CD14-positive monocyte (primary cell): ENCODE results near the gene EPB41L4A. TPM values are rescaled to one million over a fixed set of nuclear protein-coding genes. Genes with fewer than 3 reads are reported as not detected.
"Not testable (repeated sequence)": the region's sequence is repeated elsewhere in the genome, so short reads cannot be mapped to it uniquely, and the experiment has no call there.

Source experiments
- DNase-seq, 3 donors: peaks; one replicate each; pipeline ENCODE4 v3.0.0-alpha.2; 2011 to 2022
- H2AFZ ChIP-seq: 2 replicates; pipeline ENCODE4 v1.6.0; 2012; ENCODE audit warnings: mild to moderate bottlenecking, low read depth, low read length, inconsistent platforms; ENCODE audit not compliant: insufficient read depth, poor library complexity, severe bottlenecking
- H3K27ac ChIP-seq, 2 donors: 1 replicate in 1 of 2; 2 replicates in 1 of 2; pipeline ENCODE4 v1.5.1; 2012 to 2013; ENCODE audit warnings: low read length in 2 of 2, control low read depth in 1 of 2, inconsistent platforms in 1 of 2, low read depth in 1 of 2, mild to moderate bottlenecking in 1 of 2
- H3K27me3 ChIP-seq, 2 donors: one replicate each; pipeline versions ENCODE4 v1.6.0 to v1.6.1; 2011 to 2013; ENCODE audit warnings: low read length in 2 of 2; ENCODE audit not compliant: control insufficient read depth in 2 of 2, insufficient read depth in 2 of 2
- H3K36me3 ChIP-seq, 2 donors: replicated peaks in 1 of 2; 1 replicate in 1 of 2; 2 replicates in 1 of 2; pipeline versions ENCODE4 v1.5.1 to v1.6.1; 2012 to 2013; ENCODE audit warnings: low read length in 2 of 2, control low read depth in 1 of 2, inconsistent platforms in 1 of 2, mild to moderate bottlenecking in 1 of 2; ENCODE audit not compliant: insufficient read depth in 2 of 2, control insufficient read depth in 1 of 2
- H3K4me1 ChIP-seq, 2 donors: 1 replicate in 1 of 2; 2 replicates in 1 of 2; pipeline versions ENCODE4 v1.5.1 to v1.6.1; 2012 to 2013; ENCODE audit warnings: low read length in 2 of 2, control low read depth in 1 of 2, inconsistent platforms in 1 of 2, mild to moderate bottlenecking in 1 of 2, moderate library complexity in 1 of 2; ENCODE audit not compliant: insufficient read depth in 2 of 2, control insufficient read depth in 1 of 2
- H3K4me2 ChIP-seq: replicated peaks from 2 replicates; pipeline ENCODE3; 2012; ENCODE audit warnings: low read length, moderate library complexity, mild to moderate bottlenecking; ENCODE audit not compliant: poor library complexity, severe bottlenecking; ENCODE audit errors: extremely low read depth
- H3K4me3 ChIP-seq, 3 experiments: fragments of 200-600 bp in 1 of 3; sonication (generic) in 1 of 3; replicated peaks in 1 of 3; 1 replicate in 2 of 3; 2 replicates in 1 of 3; pipeline ENCODE4 v1.5.1; 2011 to 2013; ENCODE audit warnings: low read length in 3 of 3, mild to moderate bottlenecking in 3 of 3, control low read depth in 2 of 3, low read depth in 2 of 3, inconsistent platforms in 1 of 3, moderate library complexity in 1 of 3
- H3K79me2 ChIP-seq: 2 replicates; pipeline ENCODE4 v1.6.0; 2012; ENCODE audit warnings: mild to moderate bottlenecking, control low read depth, inconsistent platforms, low read length, moderate library complexity; ENCODE audit not compliant: insufficient read depth
- H3K9ac ChIP-seq: 2 replicates; pipeline ENCODE4 v1.6.0; 2017; ENCODE audit warnings: low read length, mild to moderate bottlenecking; ENCODE audit not compliant: insufficient read depth, poor library complexity, severe bottlenecking
- H3K9me3 ChIP-seq, 2 donors: replicated peaks in 1 of 2; 1 replicate in 1 of 2; 2 replicates in 1 of 2; pipeline versions ENCODE4 v1.5.1 to v1.6.1; 2012 to 2013; ENCODE audit warnings: low read length in 2 of 2, control low read depth in 1 of 2; ENCODE audit not compliant: control insufficient read depth in 1 of 2, insufficient read depth in 1 of 2
- H4K20me1 ChIP-seq: 2 replicates; pipeline ENCODE4 v1.6.0; 2012; ENCODE audit warnings: mild to moderate bottlenecking, low read length, control low read depth, moderate library complexity; ENCODE audit not compliant: insufficient read depth
- H3K27ac Mint-ChIP-seq, 7 donors: one replicate each; pipeline ENCODE4 v1.8.0; 2020; ENCODE audit warnings: mild to moderate bottlenecking in 7 of 7, mixed read lengths in 7 of 7, moderate library complexity in 6 of 7, inconsistent platforms in 2 of 7
- H3K27me3 Mint-ChIP-seq, 3 donors: one replicate each; pipeline ENCODE4 v1.8.0; 2021 to 2022; ENCODE audit warnings: low read depth in 3 of 3, mild to moderate bottlenecking in 3 of 3, mixed read lengths in 3 of 3, moderate library complexity in 3 of 3, inconsistent platforms in 1 of 3
- H3K36me3 Mint-ChIP-seq, 2 donors: one replicate each; pipeline ENCODE4 v1.8.0; 2020; ENCODE audit warnings: mixed read lengths in 2 of 2, inconsistent platforms in 1 of 2, mild to moderate bottlenecking in 1 of 2
- H3K4me1 Mint-ChIP-seq: one replicate; pipeline ENCODE4 v1.8.0; 2020; ENCODE audit warnings: mild to moderate bottlenecking, mixed read lengths
- H3K4me3 Mint-ChIP-seq, 2 donors: one replicate each; pipeline ENCODE4 v1.8.0; 2020; ENCODE audit warnings: mild to moderate bottlenecking in 2 of 2, mixed read lengths in 2 of 2, moderate library complexity in 1 of 2
- H3K9me3 Mint-ChIP-seq, 7 donors: one replicate each; pipeline ENCODE4 v1.8.0; 2020 to 2022; ENCODE audit warnings: mixed read lengths in 7 of 7, mild to moderate bottlenecking in 6 of 7, moderate library complexity in 6 of 7, inconsistent platforms in 2 of 7
- WGBS: methylation state at CpG from one replicate; pipeline ENCODE4 v1.1.5; 2013; ENCODE audit warnings: missing lambda C conversion rate; ENCODE audit not compliant: insufficient coverage; 5-methylcytosine and 5-hydroxymethylcytosine counted together
- intact Hi-C, 2 donors: fragments of 100-400 bp; cut with micrococcal nuclease; formaldehyde crosslinking; loops; one replicate each; pipeline versions ENCODE4 v1.15.0 to v1.15.1; 2023
- polyA plus RNA-seq, 3 donors: library from polyadenylated mRNA; depleted of rRNA in 1 of 3; unstranded in 2 of 3; stranded (reverse) in 1 of 3; fragments of 300-500 nt in 2 of 3; fragments of >200 nt in 1 of 3; fragmentation: Illumina TruSeq in 2 of 3; gene quantifications; 1 replicate in 2 of 3; 2 replicates in 1 of 3; pipeline ENCODE4 v1.2.3, GENCODE V29; 2012 to 2021
- TF ChIP-seq, protein P1 (sequence below): fragments of 200-600 bp; IDR thresholded peaks from one replicate; pipeline ENCODE4 v1.8.0; 2022; ENCODE audit warnings: antibody characterized with exemption, mild to moderate bottlenecking

Gene EPB41L4A
- polyA plus RNA-seq, 3 donors, result 0.01 to 0.05 TPM; not detected in 1

DNA sequence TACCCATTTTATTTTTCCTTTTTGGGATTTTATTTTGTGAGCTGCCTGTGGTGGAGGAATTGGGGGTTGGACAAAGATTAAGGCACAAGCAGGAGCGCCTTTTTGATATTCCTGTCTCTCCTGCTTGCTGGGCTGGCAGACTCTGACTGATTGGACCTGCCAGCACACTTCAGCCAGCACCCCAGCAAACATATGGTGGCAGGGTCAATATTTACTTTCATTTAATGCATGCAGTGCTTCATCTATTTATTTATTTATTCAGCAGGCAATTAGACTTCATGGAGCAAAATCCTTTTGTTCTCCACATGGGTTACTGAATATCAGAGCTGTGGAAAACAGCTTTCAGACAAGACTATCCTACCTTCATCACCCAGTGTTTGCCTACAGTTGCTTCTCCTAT, 48.4 kb upstream of the EPB41L4A start:
- H3K4me3 ChIP-seq, result no peak overlapping the region
- no peak overlapping the region for H3K9ac ChIP-seq
- H3K36me3 Mint-ChIP-seq, result no peaks in the 10 kb centered on the region
- no peaks in the 10 kb centered on the region for H3K79me2 ChIP-seq
- no peak overlapping the region for H3K4me3 Mint-ChIP-seq
- H3K36me3 ChIP-seq, result no peaks in the 10 kb centered on the region
- no peak overlapping the region for H3K27ac Mint-ChIP-seq
- H3K27me3 ChIP-seq, result peaks cover 0 to 3% of the 10 kb centered on the region in 2 donors
- TF ChIP-seq, protein P1, sequence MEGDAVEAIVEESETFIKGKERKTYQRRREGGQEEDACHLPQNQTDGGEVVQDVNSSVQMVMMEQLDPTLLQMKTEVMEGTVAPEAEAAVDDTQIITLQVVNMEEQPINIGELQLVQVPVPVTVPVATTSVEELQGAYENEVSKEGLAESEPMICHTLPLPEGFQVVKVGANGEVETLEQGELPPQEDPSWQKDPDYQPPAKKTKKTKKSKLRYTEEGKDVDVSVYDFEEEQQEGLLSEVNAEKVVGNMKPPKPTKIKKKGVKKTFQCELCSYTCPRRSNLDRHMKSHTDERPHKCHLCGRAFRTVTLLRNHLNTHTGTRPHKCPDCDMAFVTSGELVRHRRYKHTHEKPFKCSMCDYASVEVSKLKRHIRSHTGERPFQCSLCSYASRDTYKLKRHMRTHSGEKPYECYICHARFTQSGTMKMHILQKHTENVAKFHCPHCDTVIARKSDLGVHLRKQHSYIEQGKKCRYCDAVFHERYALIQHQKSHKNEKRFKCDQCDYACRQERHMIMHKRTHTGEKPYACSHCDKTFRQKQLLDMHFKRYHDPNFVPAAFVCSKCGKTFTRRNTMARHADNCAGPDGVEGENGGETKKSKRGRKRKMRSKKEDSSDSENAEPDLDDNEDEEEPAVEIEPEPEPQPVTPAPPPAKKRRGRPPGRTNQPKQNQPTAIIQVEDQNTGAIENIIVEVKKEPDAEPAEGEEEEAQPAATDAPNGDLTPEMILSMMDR, result no peak
- H3K9me3 ChIP-seq, result peaks cover 0 to 3% of the 10 kb centered on the region in 2 donors
- no CpG with 5 or more reads among the region's 1 CpG for WGBS
- H3K27ac ChIP-seq, result no peak overlapping the region
- intact Hi-C loops, result no loop called here
- H3K4me1 ChIP-seq, result no peaks in the 10 kb centered on the region
- H3K4me1 Mint-ChIP-seq, result no peaks in the 10 kb centered on the region
- H2AFZ ChIP-seq, result no peak overlapping the region
- H4K20me1 ChIP-seq, result no peaks in the 10 kb centered on the region
- peaks cover 4 to 18% (median 10%) of the 10 kb centered on the region in 7 donors for H3K9me3 Mint-ChIP-seq
- no peak for DNase-seq
- H3K4me2 ChIP-seq, result no peak overlapping the region
- peaks cover 0 to 4% (median 3%) of the 10 kb centered on the region in 3 donors for H3K27me3 Mint-ChIP-seq

DNA sequence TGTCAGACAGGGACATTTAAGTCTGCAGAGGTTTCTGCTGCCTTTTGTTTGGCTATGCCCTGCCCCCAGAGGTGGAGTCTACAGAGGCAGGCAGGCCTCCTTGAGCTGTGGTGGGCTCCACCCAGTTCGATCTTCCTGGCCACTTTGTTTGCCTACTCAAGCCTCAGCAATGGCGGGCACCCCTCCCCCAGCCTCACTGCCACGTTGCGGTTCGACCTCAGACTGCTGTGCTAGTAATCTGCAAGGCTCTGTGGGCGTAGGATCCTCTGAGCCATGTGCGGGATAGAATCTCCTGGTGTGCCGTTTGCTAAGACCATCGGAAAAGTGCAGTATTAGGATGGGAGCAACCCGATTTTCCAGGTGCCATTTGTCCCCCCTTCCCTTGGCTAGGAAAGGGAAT, 47.2 kb upstream of the EPB41L4A start:
- intact Hi-C loops, H3K27me3 Mint-ChIP-seq: not testable (repeated sequence)

DNA sequence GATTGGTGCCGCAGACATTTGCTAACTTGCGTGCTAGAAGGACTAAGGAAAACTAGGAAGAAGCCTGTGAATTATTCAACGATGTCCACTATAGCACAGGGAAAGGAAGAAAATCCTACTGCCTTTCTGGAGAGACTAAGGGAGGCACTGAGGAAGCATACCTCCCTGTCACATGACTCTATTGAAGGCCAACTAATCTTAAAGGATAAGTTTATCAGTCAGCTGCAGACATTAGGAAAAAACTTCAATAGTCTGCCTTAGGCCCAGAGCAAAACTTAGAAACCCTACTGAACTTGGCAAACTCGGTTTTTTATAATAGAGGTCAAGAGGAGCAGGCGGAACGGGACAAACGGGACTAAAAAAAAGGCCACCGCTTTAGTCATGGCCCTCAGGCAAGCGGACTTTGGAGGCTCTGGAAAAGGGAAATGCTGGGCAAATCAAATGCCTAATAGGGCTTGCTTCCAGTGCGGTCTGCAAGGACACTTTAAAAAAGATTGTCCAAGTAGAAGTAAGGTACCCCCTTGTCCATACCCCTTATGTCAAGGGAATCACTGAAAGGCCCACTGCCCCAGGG, 28.2 kb upstream of the EPB41L4A start:
- peaks cover 2 to 12% (median 9%) of the 10 kb centered on the region in 7 donors for H3K9me3 Mint-ChIP-seq
- H2AFZ ChIP-seq, H3K4me2 ChIP-seq, H3K4me3 ChIP-seq, H3K79me2 ChIP-seq, H3K36me3 ChIP-seq, H3K4me3 Mint-ChIP-seq, H4K20me1 ChIP-seq, H3K36me3 Mint-ChIP-seq, H3K27me3 ChIP-seq, H3K27ac Mint-ChIP-seq, H3K9ac ChIP-seq, H3K27me3 Mint-ChIP-seq, DNase-seq, H3K9me3 ChIP-seq, H3K27ac ChIP-seq, intact Hi-C loops, H3K4me1 Mint-ChIP-seq, H3K4me1 ChIP-seq: not testable (repeated sequence)
- WGBS, result 94% methylated on average over 7 of the region's 10 CpGs

More for the DNA sequence above, 47.2 kb upstream of the EPB41L4A start:
- not testable (repeated sequence) for H3K4me3 Mint-ChIP-seq, H3K4me2 ChIP-seq, H3K9ac ChIP-seq, H3K9me3 ChIP-seq, H3K79me2 ChIP-seq, H3K36me3 Mint-ChIP-seq, H3K27me3 ChIP-seq, H3K4me1 ChIP-seq, H4K20me1 ChIP-seq, DNase-seq, H3K27ac Mint-ChIP-seq, H3K4me1 Mint-ChIP-seq, H3K27ac ChIP-seq, H2AFZ ChIP-seq, H3K4me3 ChIP-seq, H3K36me3 ChIP-seq
- peaks cover 6 to 21% (median 11%) of the 10 kb centered on the region in 7 donors for H3K9me3 Mint-ChIP-seq
- WGBS, result 94% methylated on average over 8 of the region's 10 CpGs
